HEK293 (cell line): ENCODE measurements around the gene RNU1-3.
A peak's percentile ranks its signal among the peaks of the same experiment; 100 is the strongest.

Experiments
- EGR2 ChIP-seq: fragments of 450-650 bp; formaldehyde crosslinking; IDR thresholded peaks from 2 replicates; pipeline ENCODE4 v1.5.1; 2016; ENCODE audit warnings: low read depth, missing biosample characterization, missing genetic modification characterization
- IKZF3 ChIP-seq: fragments of 450-650 bp; IDR thresholded peaks from 2 replicates; pipeline ENCODE4 v1.5.0; 2018; ENCODE audit warnings: missing biosample characterization, mild to moderate bottlenecking, missing genetic modification characterization, moderate library complexity
- KLF16 ChIP-seq: fragments of 450-650 bp; formaldehyde crosslinking; IDR thresholded peaks from 2 replicates; pipeline ENCODE4 v1.5.1; 2017; ENCODE audit warnings: missing biosample characterization, missing genetic modification characterization
- KLF9 ChIP-seq: fragments of 450-650 bp; formaldehyde crosslinking; IDR thresholded peaks from 2 replicates; pipeline ENCODE4 v1.5.1; 2016; ENCODE audit warnings: missing biosample characterization, missing genetic modification characterization, low read depth
- SP2 ChIP-seq: fragments of 450-650 bp; formaldehyde crosslinking; IDR thresholded peaks from 2 replicates; pipeline ENCODE4 v1.5.1; 2016; ENCODE audit warnings: missing biosample characterization, missing genetic modification characterization
- SP7 ChIP-seq: fragments of 450-650 bp; formaldehyde crosslinking; IDR thresholded peaks from 2 replicates; pipeline ENCODE4 v1.5.1; 2016; ENCODE audit warnings: missing biosample characterization, missing genetic modification characterization
- YY1 ChIP-seq: fragments of 450-650 bp; formaldehyde crosslinking; IDR thresholded peaks from 2 replicates; pipeline ENCODE4 v1.5.1; 2018; ENCODE audit warnings: missing biosample characterization, missing genetic modification characterization
- ZBTB17 ChIP-seq: fragments of 450-650 bp; formaldehyde crosslinking; IDR thresholded peaks from 2 replicates; pipeline ENCODE4 v1.5.1; 2016; ENCODE audit warnings: missing biosample characterization, missing genetic modification characterization
- ZBTB20 ChIP-seq: fragments of 450-650 bp; formaldehyde crosslinking; IDR thresholded peaks from 2 replicates; pipeline ENCODE4 v1.5.1; 2016; ENCODE audit warnings: missing biosample characterization, missing genetic modification characterization
- ZBTB48 ChIP-seq: fragments of 450-650 bp; formaldehyde crosslinking; IDR thresholded peaks from 2 replicates; pipeline ENCODE4 v1.5.1; 2016; ENCODE audit warnings: missing biosample characterization, missing genetic modification characterization
- ZFP69B ChIP-seq: fragments of 450-650 bp; formaldehyde crosslinking; IDR thresholded peaks from 2 replicates; pipeline ENCODE4 v1.5.1; 2016; ENCODE audit warnings: missing biosample characterization, missing genetic modification characterization
- ZIC2 ChIP-seq: fragments of 450-650 bp; formaldehyde crosslinking; IDR thresholded peaks from 2 replicates; pipeline ENCODE4 v1.5.1; 2016; ENCODE audit warnings: missing biosample characterization, missing genetic modification characterization
- ZNF561 ChIP-seq: fragments of 450-650 bp; IDR thresholded peaks from 2 replicates; pipeline ENCODE4 v1.5.1; 2018; ENCODE audit warnings: missing biosample characterization, missing genetic modification characterization, borderline replicate concordance
- ZNF600 ChIP-seq: fragments of 450-650 bp; formaldehyde crosslinking; IDR thresholded peaks from 2 replicates; pipeline ENCODE4 v1.5.1; 2016; ENCODE audit warnings: missing biosample characterization, missing genetic modification characterization
- ZNF639 ChIP-seq: fragments of 450-650 bp; formaldehyde crosslinking; IDR thresholded peaks from 2 replicates; pipeline ENCODE4 v1.5.1; 2016; ENCODE audit warnings: missing biosample characterization, missing genetic modification characterization
- ZNF843 ChIP-seq: fragments of 450-650 bp; formaldehyde crosslinking; IDR thresholded peaks from 2 replicates; pipeline ENCODE4 v1.5.1; 2016; ENCODE audit warnings: missing biosample characterization, missing genetic modification characterization
- ZXDB ChIP-seq: fragments of 450-650 bp; formaldehyde crosslinking; IDR thresholded peaks from 2 replicates; pipeline ENCODE4 v1.5.1; 2016; ENCODE audit warnings: missing biosample characterization, missing genetic modification characterization
- TF ChIP-seq, protein P1 (sequence below): sonication (generic); formaldehyde crosslinking; IDR thresholded peaks from 2 replicates; pipeline ENCODE4 v1.8.1; 2022; ENCODE audit warnings: mild to moderate bottlenecking, moderate library complexity, missing genetic modification reagents
- TF ChIP-seq, protein P2 (sequence below): fragments of 450-650 bp; formaldehyde crosslinking; optimal IDR thresholded peaks from 2 replicates; pipeline ENCODE3; 2016; ENCODE audit warnings: missing biosample characterization, mild to moderate bottlenecking, missing genetic modification characterization
- TF ChIP-seq, protein P3 (sequence below): fragments of 450-650 bp; formaldehyde crosslinking; IDR thresholded peaks from 2 replicates; pipeline ENCODE4 v1.5.1; 2016; ENCODE audit warnings: missing biosample characterization, missing genetic modification characterization, borderline replicate concordance
- TF ChIP-seq, protein P4 (sequence below): fragments of 450-650 bp; formaldehyde crosslinking; IDR thresholded peaks from 2 replicates; pipeline ENCODE4 v1.5.1; 2016; ENCODE audit warnings: missing biosample characterization, missing genetic modification characterization
- TF ChIP-seq, protein P5 (sequence below): fragments of 450-650 bp; formaldehyde crosslinking; conservative IDR thresholded peaks from 2 replicates; pipeline ENCODE4 v1.5.1; 2016; ENCODE audit warnings: low read depth, missing biosample characterization, missing genetic modification characterization
- TF ChIP-seq, protein P6 (sequence below): fragments of 450-650 bp; formaldehyde crosslinking; IDR thresholded peaks from 2 replicates; pipeline ENCODE4 v1.5.1; 2016; ENCODE audit warnings: missing biosample characterization, missing genetic modification characterization

Gene RNU1-3

GRCh38 chr1:16644482-16645270, 22.1 kb downstream of the RNU1-3 start (continued):
- TF ChIP-seq ZFP69B (peak; percentile 45; the same call in 1 of the 2 replicates), KLF9 (peak; percentile 43; the same call in 1 of the 2 replicates), YY1 (tag by site-specific recombination) (peak; percentile 48; the same call in 1 of the 2 replicates), ZIC2 (peak; percentile 77), SP2 (tag by site-specific recombination) (peak; percentile 52), ZBTB17 (tag by site-specific recombination) (peak; percentile 48; the same call in 1 of the 2 replicates), ZNF639 (0 out of 2 replicates have a peak, but pooled peaks have one; percentile 34), ZXDB (tag by site-specific recombination) (peak; percentile 74; the same call in 1 of the 2 replicates), KLF16 (tag by site-specific recombination) (peak; percentile 60; the same call in 1 of the 2 replicates), EGR2 (peak; percentile 50), ZBTB20 (tag by site-specific recombination) (peak; percentile 71; the same call in 1 of the 2 replicates), ZNF561 (tag by site-specific recombination) (peak; percentile 56; the same call in 1 of the 2 replicates), ZNF843 (tag by site-specific recombination) (peak; percentile 62; the same call in 1 of the 2 replicates), ZBTB48 (tag by site-specific recombination) (peak; percentile 75), ZNF600 (tag by site-specific recombination) (peak; percentile 86), SP7 (peak; percentile 76), IKZF3 (tag by site-specific recombination) (0 out of 2 replicates have a peak, but pooled peaks have one; percentile 25)
- TF ChIP-seq, protein P1, sequence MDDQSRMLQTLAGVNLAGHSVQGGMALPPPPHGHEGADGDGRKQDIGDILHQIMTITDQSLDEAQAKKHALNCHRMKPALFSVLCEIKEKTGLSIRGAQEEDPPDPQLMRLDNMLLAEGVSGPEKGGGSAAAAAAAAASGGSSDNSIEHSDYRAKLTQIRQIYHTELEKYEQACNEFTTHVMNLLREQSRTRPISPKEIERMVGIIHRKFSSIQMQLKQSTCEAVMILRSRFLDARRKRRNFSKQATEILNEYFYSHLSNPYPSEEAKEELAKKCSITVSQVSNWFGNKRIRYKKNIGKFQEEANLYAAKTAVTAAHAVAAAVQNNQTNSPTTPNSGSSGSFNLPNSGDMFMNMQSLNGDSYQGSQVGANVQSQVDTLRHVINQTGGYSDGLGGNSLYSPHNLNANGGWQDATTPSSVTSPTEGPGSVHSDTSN (CRISPR knock-in tag), result peak; percentile 56
- TF ChIP-seq, protein P2, sequence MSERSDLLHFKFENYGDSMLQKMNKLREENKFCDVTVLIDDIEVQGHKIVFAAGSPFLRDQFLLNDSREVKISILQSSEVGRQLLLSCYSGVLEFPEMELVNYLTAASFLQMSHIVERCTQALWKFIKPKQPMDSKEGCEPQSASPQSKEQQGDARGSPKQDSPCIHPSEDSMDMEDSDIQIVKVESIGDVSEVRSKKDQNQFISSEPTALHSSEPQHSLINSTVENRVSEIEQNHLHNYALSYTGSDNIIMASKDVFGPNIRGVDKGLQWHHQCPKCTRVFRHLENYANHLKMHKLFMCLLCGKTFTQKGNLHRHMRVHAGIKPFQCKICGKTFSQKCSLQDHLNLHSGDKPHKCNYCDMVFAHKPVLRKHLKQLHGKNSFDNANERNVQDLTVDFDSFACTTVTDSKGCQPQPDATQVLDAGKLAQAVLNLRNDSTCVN, result peak; percentile 100
- TF ChIP-seq, protein P3, sequence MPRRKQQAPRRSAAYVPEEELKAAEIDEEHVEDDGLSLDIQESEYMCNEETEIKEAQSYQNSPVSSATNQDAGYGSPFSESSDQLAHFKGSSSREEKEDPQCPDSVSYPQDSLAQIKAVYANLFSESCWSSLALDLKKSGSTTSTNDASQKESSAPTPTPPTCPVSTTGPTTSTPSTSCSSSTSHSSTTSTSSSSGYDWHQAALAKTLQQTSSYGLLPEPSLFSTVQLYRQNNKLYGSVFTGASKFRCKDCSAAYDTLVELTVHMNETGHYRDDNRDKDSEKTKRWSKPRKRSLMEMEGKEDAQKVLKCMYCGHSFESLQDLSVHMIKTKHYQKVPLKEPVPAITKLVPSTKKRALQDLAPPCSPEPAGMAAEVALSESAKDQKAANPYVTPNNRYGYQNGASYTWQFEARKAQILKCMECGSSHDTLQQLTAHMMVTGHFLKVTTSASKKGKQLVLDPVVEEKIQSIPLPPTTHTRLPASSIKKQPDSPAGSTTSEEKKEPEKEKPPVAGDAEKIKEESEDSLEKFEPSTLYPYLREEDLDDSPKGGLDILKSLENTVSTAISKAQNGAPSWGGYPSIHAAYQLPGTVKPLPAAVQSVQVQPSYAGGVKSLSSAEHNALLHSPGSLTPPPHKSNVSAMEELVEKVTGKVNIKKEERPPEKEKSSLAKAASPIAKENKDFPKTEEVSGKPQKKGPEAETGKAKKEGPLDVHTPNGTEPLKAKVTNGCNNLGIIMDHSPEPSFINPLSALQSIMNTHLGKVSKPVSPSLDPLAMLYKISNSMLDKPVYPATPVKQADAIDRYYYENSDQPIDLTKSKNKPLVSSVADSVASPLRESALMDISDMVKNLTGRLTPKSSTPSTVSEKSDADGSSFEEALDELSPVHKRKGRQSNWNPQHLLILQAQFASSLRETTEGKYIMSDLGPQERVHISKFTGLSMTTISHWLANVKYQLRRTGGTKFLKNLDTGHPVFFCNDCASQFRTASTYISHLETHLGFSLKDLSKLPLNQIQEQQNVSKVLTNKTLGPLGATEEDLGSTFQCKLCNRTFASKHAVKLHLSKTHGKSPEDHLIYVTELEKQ, result 0 out of 2 replicates have a peak, but pooled peaks have one; percentile 14
- TF ChIP-seq, protein P4, sequence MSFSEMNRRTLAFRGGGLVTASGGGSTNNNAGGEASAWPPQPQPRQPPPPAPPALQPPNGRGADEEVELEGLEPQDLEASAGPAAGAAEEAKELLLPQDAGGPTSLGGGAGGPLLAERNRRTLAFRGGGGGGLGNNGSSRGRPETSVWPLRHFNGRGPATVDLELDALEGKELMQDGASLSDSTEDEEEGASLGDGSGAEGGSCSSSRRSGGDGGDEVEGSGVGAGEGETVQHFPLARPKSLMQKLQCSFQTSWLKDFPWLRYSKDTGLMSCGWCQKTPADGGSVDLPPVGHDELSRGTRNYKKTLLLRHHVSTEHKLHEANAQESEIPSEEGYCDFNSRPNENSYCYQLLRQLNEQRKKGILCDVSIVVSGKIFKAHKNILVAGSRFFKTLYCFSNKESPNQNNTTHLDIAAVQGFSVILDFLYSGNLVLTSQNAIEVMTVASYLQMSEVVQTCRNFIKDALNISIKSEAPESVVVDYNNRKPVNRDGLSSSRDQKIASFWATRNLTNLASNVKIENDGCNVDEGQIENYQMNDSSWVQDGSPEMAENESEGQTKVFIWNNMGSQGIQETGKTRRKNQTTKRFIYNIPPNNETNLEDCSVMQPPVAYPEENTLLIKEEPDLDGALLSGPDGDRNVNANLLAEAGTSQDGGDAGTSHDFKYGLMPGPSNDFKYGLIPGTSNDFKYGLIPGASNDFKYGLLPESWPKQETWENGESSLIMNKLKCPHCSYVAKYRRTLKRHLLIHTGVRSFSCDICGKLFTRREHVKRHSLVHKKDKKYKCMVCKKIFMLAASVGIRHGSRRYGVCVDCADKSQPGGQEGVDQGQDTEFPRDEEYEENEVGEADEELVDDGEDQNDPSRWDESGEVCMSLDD (tag by site-specific recombination), result peak; percentile 85
- TF ChIP-seq, protein P5, sequence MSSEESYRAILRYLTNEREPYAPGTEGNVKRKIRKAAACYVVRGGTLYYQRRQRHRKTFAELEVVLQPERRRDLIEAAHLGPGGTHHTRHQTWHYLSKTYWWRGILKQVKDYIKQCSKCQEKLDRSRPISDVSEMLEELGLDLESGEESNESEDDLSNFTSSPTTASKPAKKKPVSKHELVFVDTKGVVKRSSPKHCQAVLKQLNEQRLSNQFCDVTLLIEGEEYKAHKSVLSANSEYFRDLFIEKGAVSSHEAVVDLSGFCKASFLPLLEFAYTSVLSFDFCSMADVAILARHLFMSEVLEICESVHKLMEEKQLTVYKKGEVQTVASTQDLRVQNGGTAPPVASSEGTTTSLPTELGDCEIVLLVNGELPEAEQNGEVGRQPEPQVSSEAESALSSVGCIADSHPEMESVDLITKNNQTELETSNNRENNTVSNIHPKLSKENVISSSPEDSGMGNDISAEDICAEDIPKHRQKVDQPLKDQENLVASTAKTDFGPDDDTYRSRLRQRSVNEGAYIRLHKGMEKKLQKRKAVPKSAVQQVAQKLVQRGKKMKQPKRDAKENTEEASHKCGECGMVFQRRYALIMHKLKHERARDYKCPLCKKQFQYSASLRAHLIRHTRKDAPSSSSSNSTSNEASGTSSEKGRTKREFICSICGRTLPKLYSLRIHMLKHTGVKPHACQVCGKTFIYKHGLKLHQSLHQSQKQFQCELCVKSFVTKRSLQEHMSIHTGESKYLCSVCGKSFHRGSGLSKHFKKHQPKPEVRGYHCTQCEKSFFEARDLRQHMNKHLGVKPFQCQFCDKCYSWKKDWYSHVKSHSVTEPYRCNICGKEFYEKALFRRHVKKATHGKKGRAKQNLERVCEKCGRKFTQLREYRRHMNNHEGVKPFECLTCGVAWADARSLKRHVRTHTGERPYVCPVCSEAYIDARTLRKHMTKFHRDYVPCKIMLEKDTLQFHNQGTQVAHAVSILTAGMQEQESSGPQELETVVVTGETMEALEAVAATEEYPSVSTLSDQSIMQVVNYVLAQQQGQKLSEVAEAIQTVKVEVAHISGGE, result peak; percentile 81
- TF ChIP-seq, protein P6, sequence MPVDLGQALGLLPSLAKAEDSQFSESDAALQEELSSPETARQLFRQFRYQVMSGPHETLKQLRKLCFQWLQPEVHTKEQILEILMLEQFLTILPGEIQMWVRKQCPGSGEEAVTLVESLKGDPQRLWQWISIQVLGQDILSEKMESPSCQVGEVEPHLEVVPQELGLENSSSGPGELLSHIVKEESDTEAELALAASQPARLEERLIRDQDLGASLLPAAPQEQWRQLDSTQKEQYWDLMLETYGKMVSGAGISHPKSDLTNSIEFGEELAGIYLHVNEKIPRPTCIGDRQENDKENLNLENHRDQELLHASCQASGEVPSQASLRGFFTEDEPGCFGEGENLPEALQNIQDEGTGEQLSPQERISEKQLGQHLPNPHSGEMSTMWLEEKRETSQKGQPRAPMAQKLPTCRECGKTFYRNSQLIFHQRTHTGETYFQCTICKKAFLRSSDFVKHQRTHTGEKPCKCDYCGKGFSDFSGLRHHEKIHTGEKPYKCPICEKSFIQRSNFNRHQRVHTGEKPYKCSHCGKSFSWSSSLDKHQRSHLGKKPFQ (tag by site-specific recombination), result peak; percentile 25; the same call in 1 of the 2 replicates
